Right atrium auricular region (tissue), 2 donors: ENCODE results near the gene LTBP1. TPM values are rescaled to one million over a fixed set of nuclear protein-coding genes. Genes with fewer than 3 reads are reported as not detected.
"Not testable (repeated sequence)": the region's sequence is repeated elsewhere in the genome, so short reads cannot be mapped to it uniquely, and the experiment has no call there.

ENCODE experiments used
- DNase-seq: peaks from one replicate; pipeline ENCODE4 v3.0.0-alpha.2; 2019; ENCODE audit warnings: low spot score
- H3K27ac ChIP-seq, 2 donors: fragments of 200-600 bp; sonication (generic); 1 replicate in 1 of 2; 2 replicates in 1 of 2; pipeline ENCODE4 v1.5.1; 2016 to 2019
- H3K27me3 ChIP-seq, 2 donors: fragments of 200-600 bp; sonication (generic); one replicate each; pipeline versions ENCODE4 v1.5.1 to v1.6.0; 2017 to 2019
- H3K36me3 ChIP-seq: fragments of 200-600 bp; sonication (generic); one replicate; pipeline ENCODE4 v1.5.1; 2016
- H3K4me1 ChIP-seq, 2 donors: fragments of 200-600 bp; sonication (generic); one replicate each; pipeline versions ENCODE4 v1.5.1 to v1.6.0; 2017 to 2019
- H3K4me3 ChIP-seq, 2 donors: fragments of 200-600 bp; sonication (generic); 1 replicate in 1 of 2; 2 replicates in 1 of 2; pipeline ENCODE4 v1.5.1; 2017 to 2019; ENCODE audit warnings: mild to moderate bottlenecking in 1 of 2, moderate library complexity in 1 of 2
- H3K9me3 ChIP-seq, 2 donors: fragments of 200-600 bp; sonication (generic); one replicate each; pipeline ENCODE4 v1.5.1; 2019
- total RNA-seq, 2 donors: library from RNA; depleted of rRNA; stranded (reverse); fragments of >200 nt; gene quantifications; one replicate each; pipeline ENCODE4 v1.1.0, GENCODE V29; 2016
- TF ChIP-seq, protein P1 (sequence below), 2 donors: fragments of 200-600 bp; sonication (generic); IDR thresholded peaks; one replicate each; pipeline ENCODE4 v1.5.1; 2019; ENCODE audit warnings: antibody characterized with exemption in 2 of 2

The LTBP1 gene
- total RNA-seq, 2 donors from 2014 or later = 168 to 291 TPM

DNA sequence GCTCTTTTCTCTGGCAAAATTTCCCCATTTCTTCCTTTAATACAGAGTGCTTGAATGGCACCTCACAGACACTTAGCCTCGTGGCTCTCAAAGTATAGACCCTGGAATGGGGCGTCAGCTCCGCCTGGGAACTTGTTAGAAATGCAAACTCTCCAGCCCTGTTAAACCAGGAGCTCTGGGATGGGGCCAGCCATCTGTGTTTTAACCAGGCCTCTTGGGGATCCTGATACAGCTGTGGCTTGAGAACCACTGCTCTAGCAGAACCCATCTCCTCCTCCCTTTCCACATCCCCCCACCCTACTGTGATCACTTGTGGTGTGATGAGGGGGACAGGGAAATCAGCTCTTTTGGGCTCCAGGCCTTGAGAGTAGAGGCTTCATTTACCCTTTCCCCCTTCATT lies 15.9 kb downstream of the LTBP1 start:
- TF ChIP-seq, protein P1, sequence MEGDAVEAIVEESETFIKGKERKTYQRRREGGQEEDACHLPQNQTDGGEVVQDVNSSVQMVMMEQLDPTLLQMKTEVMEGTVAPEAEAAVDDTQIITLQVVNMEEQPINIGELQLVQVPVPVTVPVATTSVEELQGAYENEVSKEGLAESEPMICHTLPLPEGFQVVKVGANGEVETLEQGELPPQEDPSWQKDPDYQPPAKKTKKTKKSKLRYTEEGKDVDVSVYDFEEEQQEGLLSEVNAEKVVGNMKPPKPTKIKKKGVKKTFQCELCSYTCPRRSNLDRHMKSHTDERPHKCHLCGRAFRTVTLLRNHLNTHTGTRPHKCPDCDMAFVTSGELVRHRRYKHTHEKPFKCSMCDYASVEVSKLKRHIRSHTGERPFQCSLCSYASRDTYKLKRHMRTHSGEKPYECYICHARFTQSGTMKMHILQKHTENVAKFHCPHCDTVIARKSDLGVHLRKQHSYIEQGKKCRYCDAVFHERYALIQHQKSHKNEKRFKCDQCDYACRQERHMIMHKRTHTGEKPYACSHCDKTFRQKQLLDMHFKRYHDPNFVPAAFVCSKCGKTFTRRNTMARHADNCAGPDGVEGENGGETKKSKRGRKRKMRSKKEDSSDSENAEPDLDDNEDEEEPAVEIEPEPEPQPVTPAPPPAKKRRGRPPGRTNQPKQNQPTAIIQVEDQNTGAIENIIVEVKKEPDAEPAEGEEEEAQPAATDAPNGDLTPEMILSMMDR (IDR thresholded peaks at IDR 0.05) = no peak
- Histone ChIP-seq H3K4me3 (no peak overlapping the region), H3K9me3 (no peaks in the 10 kb centered on the region), H3K27ac (no peak overlapping the region), H3K27me3 (no peaks in the 10 kb centered on the region), H3K4me1 (peaks cover 0 to 38% of the 10 kb centered on the region in 2 donors), H3K36me3 (no peaks in the 10 kb centered on the region)
- no peak for DNase-seq

DNA sequence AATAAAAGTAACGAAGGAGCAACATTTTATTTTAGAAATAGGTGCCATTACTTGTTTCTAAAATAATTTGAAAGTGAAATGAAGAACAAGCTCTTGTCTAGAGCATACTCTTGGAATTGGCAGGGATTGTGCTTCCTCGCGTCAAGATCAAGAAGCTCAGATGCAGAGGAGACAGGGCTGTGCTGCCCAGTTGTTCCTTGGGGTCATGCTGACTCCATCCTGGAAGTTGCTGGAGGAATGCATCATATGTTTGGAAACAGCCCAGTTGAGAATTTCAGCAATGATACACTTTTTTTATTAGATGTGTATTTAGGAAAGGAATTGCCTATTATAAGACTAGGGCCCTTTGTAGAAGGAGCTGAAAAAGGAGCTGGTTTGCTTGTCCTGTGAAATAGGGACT lies 17.2 kb downstream of the LTBP1 start:
- Histone ChIP-seq H3K36me3 (no peaks in the 10 kb centered on the region), H3K4me1 (peaks cover 0 to 26% of the 10 kb centered on the region in 2 donors), H3K27me3 (no peaks in the 10 kb centered on the region), H3K9me3 (no peaks in the 10 kb centered on the region), H3K27ac (no peak overlapping the region), H3K4me3 (no peak overlapping the region)
- DNase-seq = no peak
- TF ChIP-seq, protein P1 (IDR thresholded peaks at IDR 0.05) = no peak

DNA sequence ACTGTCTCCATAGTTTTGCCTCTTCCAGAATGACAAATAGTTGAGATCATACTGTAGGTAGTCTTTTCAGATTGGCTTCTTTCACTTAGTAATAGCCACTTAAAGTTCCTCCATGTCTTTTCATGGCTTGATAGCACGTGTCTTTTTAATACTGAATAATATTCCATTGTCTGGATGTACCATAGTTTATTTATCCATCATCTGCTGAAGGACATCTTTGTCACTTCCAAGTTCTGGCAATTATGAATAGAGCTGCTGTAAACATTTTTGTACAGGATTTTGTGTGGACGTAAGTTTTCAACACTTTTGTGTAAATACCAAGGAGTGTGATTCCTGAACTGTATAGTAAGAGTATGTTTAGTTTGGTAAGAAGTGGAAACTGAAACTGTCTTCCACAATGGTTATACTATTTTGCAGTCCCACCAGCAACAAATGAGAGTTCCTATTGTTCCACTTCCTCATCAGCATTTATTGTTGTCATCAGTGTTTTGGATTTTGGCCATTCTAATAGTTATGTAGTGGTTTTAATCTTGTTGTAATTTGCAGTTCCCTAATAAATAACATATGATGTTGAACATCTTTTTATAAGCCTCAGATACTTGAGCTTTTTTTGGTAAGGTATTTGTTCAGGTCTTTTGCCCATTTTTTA lies 18.9 kb downstream of the LTBP1 start:
- H3K27me3 ChIP-seq = no peaks in the 10 kb centered on the region
- H3K36me3 ChIP-seq = no peaks in the 10 kb centered on the region
- H3K9me3 ChIP-seq = no peaks in the 10 kb centered on the region
- H3K4me1 ChIP-seq = peaks cover 0 to 13% of the 10 kb centered on the region in 2 donors
- no peak overlapping the region for H3K4me3 ChIP-seq
- TF ChIP-seq, protein P1 (IDR thresholded peaks at IDR 0.05) = no peak
- DNase-seq = no peak
- H3K27ac ChIP-seq = peak overlapping the region in 1 of 2 donors; percentile 59

DNA sequence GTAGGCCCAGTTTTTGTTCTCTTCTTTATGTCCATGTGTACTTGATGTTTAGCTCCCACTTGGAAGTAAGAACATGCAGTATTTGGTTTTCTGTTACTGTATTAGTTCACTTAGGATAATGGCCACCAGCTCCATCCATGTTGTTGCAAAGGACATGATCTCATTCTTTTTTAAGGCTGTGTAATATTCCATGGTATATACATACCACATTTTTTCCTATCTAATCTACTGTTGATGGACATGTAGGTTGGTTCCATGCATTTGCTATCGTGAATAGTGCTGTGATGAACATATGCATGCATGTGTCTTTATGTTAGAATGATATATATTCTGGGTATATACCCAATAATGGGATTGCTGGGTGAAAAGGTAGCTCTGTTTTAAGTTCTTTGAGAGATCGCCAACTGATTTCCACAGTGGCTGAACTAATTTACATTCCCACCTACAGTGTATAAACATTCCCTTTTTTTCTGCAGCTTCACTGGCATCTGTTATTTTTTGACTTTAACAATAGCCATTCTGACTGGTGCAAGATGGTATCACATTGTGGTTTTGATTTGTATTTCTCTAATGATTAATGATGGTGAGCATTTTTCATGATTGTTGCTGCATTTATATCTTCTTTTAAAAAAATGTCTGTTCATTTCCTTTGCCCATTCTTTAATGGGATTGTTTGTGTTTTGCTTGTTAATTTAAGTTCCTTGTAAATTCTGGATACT lies 22.9 kb downstream of the LTBP1 start:
- H3K36me3 ChIP-seq = no peaks in the 10 kb centered on the region
- H3K27me3 ChIP-seq = no peaks in the 10 kb centered on the region
- H3K9me3 ChIP-seq = no peaks in the 10 kb centered on the region
- peaks cover 0 to 9% of the 10 kb centered on the region in 2 donors for H3K4me1 ChIP-seq
- no peak for DNase-seq
- TF ChIP-seq, protein P1 (IDR thresholded peaks at IDR 0.05) = no peak
- no peak overlapping the region for H3K27ac ChIP-seq
- no peak overlapping the region for H3K4me3 ChIP-seq

DNA sequence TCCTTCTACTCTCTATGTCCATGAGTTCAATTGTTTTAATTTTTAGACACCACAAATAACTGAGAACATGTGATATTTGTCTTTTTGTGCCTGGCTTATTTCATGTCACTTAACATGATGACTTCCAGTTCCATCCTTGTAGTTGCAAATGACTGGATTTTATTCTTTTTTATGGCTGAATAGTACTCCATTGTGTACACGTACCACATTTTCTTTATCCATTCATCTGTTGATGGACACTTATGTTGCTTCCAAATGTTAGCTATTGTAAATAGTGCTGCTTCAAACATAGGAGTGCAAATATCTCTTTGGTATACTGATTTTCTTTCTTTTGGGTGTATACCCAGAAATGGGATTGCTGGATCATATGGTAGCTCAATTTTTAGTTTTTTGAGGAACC lies 27.0 kb downstream of the LTBP1 start:
- not testable (repeated sequence) for H3K4me3 ChIP-seq, DNase-seq, H3K36me3 ChIP-seq

DNA sequence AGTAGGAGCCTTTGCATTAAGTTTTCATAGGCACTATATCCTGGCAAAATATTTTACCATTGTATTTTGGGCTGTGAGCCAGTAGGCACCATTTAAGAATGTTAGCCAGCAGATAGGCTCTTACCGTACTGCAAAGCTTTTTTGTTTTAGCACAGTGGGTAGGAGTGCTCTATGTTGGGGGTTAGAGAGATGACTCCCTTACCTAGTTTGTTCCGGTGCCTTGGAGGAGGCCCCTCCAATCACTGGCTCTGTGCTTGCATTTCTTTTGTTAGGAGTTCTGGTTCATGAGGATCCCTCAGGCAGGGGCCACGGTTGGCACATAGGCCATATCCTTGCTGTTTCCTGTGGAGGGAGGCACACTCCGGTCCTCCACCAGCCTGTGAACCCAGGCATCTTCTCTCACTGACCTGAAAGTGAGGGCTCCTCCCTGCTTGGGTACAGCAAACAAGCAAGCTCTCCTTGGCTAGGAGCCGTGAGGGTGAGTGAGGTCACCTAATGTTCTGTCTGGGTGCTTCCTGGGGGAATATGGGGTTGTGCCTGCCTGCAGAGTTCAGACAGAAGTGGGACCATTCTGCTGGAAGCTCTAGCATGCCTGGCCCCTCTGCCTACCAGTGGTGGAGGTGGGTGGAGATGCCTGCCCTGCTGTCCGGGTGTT lies 29.8 kb downstream of the LTBP1 start:
- Histone ChIP-seq H3K27me3 (no peaks in the 10 kb centered on the region), H3K27ac (peak overlapping the region; percentile 39 to 68), H3K4me1 (peaks cover 0 to 20% of the 10 kb centered on the region in 2 donors), H3K36me3 (no peaks in the 10 kb centered on the region), H3K4me3 (no peak overlapping the region), H3K9me3 (no peaks in the 10 kb centered on the region)
- no peak for DNase-seq
- TF ChIP-seq, protein P1 (IDR thresholded peaks at IDR 0.05) = no peak

More for the DNA sequence above, 27.0 kb downstream of the LTBP1 start:
- not testable (repeated sequence) for H3K9me3 ChIP-seq, H3K27me3 ChIP-seq, H3K27ac ChIP-seq
- peaks cover 0 to 20% of the 10 kb centered on the region in 2 donors for H3K4me1 ChIP-seq
